Smooth muscle cell (in vitro differentiated cells): ENCODE data around the gene EYS. TPM values are rescaled to one million over a fixed set of nuclear protein-coding genes. Genes with fewer than 3 reads are reported as not detected.

Source experiments
- DNase-seq: peaks from one replicate; lab custom pipeline; 2025; ENCODE audit not compliant: unreplicated experiment; lab: John Stamatoyannopoulos, UW
- H2AFZ ChIP-seq: fragments of 200-600 bp; sonication (generic); 2 replicates; pipeline ENCODE4 v1.6.0; 2016; ENCODE audit warnings: antibody characterized with exemption, low read depth, mild to moderate bottlenecking
- H3F3A ChIP-seq: fragments of 200-600 bp; sonication (generic); 2 replicates; pipeline ENCODE4 v1.6.0; 2017; ENCODE audit warnings: antibody characterized with exemption, low read depth
- H3K27ac ChIP-seq: fragments of 200-600 bp; sonication (generic); 2 replicates; pipeline ENCODE4 v1.5.1; 2016; ENCODE audit warnings: low read depth, mild to moderate bottlenecking
- H3K27me3 ChIP-seq: fragments of 200-600 bp; sonication (generic); 2 replicates; pipeline ENCODE4 v1.6.1; 2016; ENCODE audit warnings: low read depth, mild to moderate bottlenecking
- H3K36me3 ChIP-seq: fragments of 200-600 bp; sonication (generic); 2 replicates; pipeline ENCODE4 v1.5.1; 2016; ENCODE audit warnings: low read depth
- H3K4me1 ChIP-seq: fragments of 200-600 bp; sonication (generic); 2 replicates; pipeline ENCODE4 v1.5.1; 2016; ENCODE audit warnings: low read depth
- H3K4me2 ChIP-seq: fragments of 200-600 bp; sonication (generic); 2 replicates; pipeline ENCODE4 v1.6.0; 2016; ENCODE audit warnings: mild to moderate bottlenecking
- H3K4me3 ChIP-seq: fragments of 200-600 bp; sonication (generic); 2 replicates; pipeline ENCODE4 v1.5.1; 2016; ENCODE audit warnings: mild to moderate bottlenecking
- H3K79me2 ChIP-seq: fragments of 200-600 bp; sonication (generic); 2 replicates; pipeline ENCODE4 v1.6.0; 2016; ENCODE audit warnings: low read depth, mild to moderate bottlenecking
- H3K9ac ChIP-seq: fragments of 200-600 bp; sonication (generic); 2 replicates; pipeline ENCODE4 v1.6.0; 2016; ENCODE audit warnings: low read depth
- H3K9me3 ChIP-seq: fragments of 200-600 bp; sonication (generic); replicated peaks from 2 replicates; pipeline ENCODE4 v1.5.1; 2016; ENCODE audit warnings: low read depth
- H4K20me1 ChIP-seq: fragments of 200-600 bp; sonication (generic); 2 replicates; pipeline ENCODE4 v1.6.0; 2016; ENCODE audit warnings: low read depth
- CTCF ChIP-seq: fragments of 200-600 bp; sonication (generic); IDR thresholded peaks from 2 replicates; pipeline ENCODE4 v1.5.1; 2017; ENCODE audit warnings: borderline replicate concordance, mild to moderate bottlenecking, antibody characterized with exemption; ENCODE audit not compliant: insufficient read depth, poor library complexity, severe bottlenecking
- WGBS: methylation state at CpG from one replicate; pipeline ENCODE4 v1.1.7; 2016; ENCODE audit warnings: low lambda C conversion rate; 5-methylcytosine and 5-hydroxymethylcytosine counted together
- polyA plus RNA-seq: library from polyadenylated mRNA; unstranded; fragments of >200 nt; fragmentation: Nextera tagmentation; extraction: Ambion mirVana; gene quantifications from 2 replicates; pipeline ENCODE4 v1.2.1, GENCODE V29; 2016
- total RNA-seq: library from RNA; depleted of rRNA; stranded (reverse); fragments of >200 nt; gene quantifications from 2 replicates; pipeline ENCODE4 v1.2.3, GENCODE V29; 2014

The EYS gene
- total and polyA plus RNA-seq, 2 experiments from 2014 or later, result 0.07 to 0.18 TPM

GRCh38 chr6:64889144-64889543 lies 817.9 kb downstream of the EYS start:
- Histone ChIP-seq H4K20me1 (no peaks in the 10 kb centered on the region), H3K4me3 (no peak overlapping the region), H3K4me1 (no peaks in the 10 kb centered on the region), H3K79me2 (no peaks in the 10 kb centered on the region), H2AFZ (no peak overlapping the region), H3K4me2 (no peak overlapping the region), H3K27me3 (no peaks in the 10 kb centered on the region), H3K27ac (no peak overlapping the region), H3K9ac (no peak overlapping the region), H3K36me3 (no peaks in the 10 kb centered on the region), H3K9me3 (no peaks in the 10 kb centered on the region), H3F3A (no peaks in the 10 kb centered on the region)
- no peak for DNase-seq
- 64% methylated on average over 3 of the region's 3 CpGs for WGBS
- no peak for TF ChIP-seq CTCF

GRCh38 chr6:64874776-64875175 lies 832.2 kb downstream of the EYS start:
- Histone ChIP-seq H3K9ac (no peak overlapping the region), H3K4me3 (no peak overlapping the region), H3K36me3 (no peaks in the 10 kb centered on the region), H3K4me2 (no peak overlapping the region), H3K4me1 (no peaks in the 10 kb centered on the region), H3K27me3 (no peaks in the 10 kb centered on the region), H4K20me1 (no peaks in the 10 kb centered on the region), H3F3A (no peaks in the 10 kb centered on the region), H2AFZ (no peak overlapping the region), H3K79me2 (no peaks in the 10 kb centered on the region), H3K27ac (no peak overlapping the region), H3K9me3 (no peaks in the 10 kb centered on the region)
- DNase-seq, result no peak
- 87% methylated on average over 3 of the region's 3 CpGs for WGBS
- TF ChIP-seq CTCF, result no peak

- H3K36me3 ChIP-seq, result no peaks in the 10 kb centered on the region
- H3K4me2 ChIP-seq, result no peak overlapping the region
- H3F3A ChIP-seq, result no peaks in the 10 kb centered on the region
- H3K9me3 ChIP-seq, result no peaks in the 10 kb centered on the region
- no peaks in the 10 kb centered on the region for H3K79me2 ChIP-seq
- no peaks in the 10 kb centered on the region for H3K27me3 ChIP-seq
- no peak for TF ChIP-seq CTCF
- H3K9ac ChIP-seq, result no peak overlapping the region
- no peaks in the 10 kb centered on the region for H4K20me1 ChIP-seq
- H3K27ac ChIP-seq, result no peak overlapping the region
- H3K4me1 ChIP-seq, result no peaks in the 10 kb centered on the region
- H3K4me3 ChIP-seq, result no peak overlapping the region
- no peak overlapping the region for H2AFZ ChIP-seq
- no peak for DNase-seq
Observed at GRCh38 chr6:64872633-64873032, 834.4 kb downstream of the EYS start.

GRCh38 chr6:64861039-64861651 lies 845.9 kb downstream of the EYS start:
- no peaks in the 10 kb centered on the region for H3K9me3 ChIP-seq
- no peak overlapping the region for H3K4me3 ChIP-seq
- DNase-seq, result no peak
- no peak overlapping the region for H2AFZ ChIP-seq
- H3K27ac ChIP-seq, result no peak overlapping the region
- H3K4me2 ChIP-seq, result no peak overlapping the region
- H3K36me3 ChIP-seq, result no peaks in the 10 kb centered on the region
- TF ChIP-seq CTCF, result no peak
- no peak overlapping the region for H3K9ac ChIP-seq
- no peaks in the 10 kb centered on the region for H3K27me3 ChIP-seq
- 93% methylated on average over 6 of the region's 6 CpGs for whole genome bisulfite sequencing
- H3K4me1 ChIP-seq, result no peaks in the 10 kb centered on the region
- no peaks in the 10 kb centered on the region for H3F3A ChIP-seq
- no peaks in the 10 kb centered on the region for H4K20me1 ChIP-seq
- H3K79me2 ChIP-seq, result no peaks in the 10 kb centered on the region
